GM21717 (cell line): ENCODE measurements around the gene PKD1.
"Not testable (repeated sequence)": the region's sequence is repeated elsewhere in the genome, so short reads cannot be mapped to it uniquely, and the experiment has no call there.

Source experiments
- ATAC-seq: cut with Tn5 transposase; IDR thresholded peaks from one replicate; pipeline ENCODE4 v1.9.1; 2021; ENCODE audit warnings: mild to moderate bottlenecking, moderate library complexity; ENCODE audit not compliant: unreplicated experiment

The PKD1 gene

DNA sequence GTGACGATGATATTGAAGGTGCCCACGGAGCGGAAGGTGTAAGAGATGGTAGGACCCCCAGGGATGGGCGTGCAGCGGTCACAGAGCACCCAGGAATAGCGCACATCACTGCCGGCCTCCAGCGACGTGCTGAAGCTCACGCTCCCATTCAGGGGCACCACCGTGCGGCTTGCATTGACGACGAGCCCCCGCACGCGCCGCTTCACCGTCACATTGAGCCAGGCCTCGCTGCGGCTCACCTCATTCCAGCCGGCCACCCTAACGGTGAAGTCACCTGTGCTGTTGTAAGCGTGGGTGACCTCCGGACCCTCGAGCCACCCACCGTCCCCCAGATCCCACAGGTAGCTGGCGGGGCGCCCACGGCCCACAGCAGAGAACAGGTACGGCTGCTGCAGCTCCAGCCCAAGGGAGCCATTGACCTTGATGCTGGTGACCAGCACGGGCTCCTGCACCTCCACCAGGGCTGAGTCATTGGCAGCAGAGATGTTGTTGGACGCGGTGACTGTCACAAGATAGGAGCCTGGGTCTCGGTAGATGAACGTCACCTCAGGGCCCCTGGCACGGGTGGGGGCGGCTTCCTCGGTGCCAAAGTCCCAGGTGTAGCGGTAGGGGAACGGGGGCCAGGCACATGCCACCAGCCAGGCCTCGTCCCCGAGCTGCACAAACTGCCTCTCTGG lies 25.2 kb downstream of the PKD1 start:
- ATAC-seq = not testable (repeated sequence)

DNA sequence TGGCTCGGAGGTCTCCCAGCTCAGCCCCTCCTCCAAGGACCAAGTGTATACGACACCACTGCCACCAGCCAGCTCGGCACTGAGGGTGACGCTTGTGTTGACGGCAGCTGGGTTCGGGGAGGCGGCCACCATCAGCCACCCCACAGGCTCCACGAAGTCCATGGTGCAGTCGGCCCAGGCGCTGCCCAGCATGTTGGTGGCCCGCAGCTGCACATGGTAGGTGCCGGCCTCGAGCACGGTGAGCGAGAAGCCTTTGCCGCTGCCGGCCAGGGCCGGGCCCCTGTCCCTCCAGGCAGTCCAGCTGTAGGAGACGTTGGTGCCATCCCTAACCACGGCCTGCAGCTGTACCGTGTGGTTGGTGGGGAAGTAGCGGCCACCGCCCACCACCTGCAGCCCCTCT lies 25.8 kb downstream of the PKD1 start:
- not testable (repeated sequence) for ATAC-seq

DNA sequence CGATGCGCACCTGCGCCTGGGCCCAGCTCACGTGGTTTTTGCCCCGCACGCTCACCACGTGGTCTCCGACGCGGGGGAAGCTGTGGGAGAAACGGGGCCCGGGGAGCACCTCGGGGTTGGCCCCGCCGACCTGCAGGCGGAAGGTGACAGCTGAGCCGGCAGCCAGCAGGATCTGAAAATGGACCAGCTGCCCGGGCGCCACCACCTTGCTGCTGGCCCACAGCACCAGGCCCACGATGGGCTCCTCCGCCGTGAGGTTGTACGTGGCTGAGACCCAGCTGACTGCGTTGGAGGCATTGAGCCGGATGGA lies 26.5 kb downstream of the PKD1 start:
- not testable (repeated sequence) for ATAC-seq

DNA sequence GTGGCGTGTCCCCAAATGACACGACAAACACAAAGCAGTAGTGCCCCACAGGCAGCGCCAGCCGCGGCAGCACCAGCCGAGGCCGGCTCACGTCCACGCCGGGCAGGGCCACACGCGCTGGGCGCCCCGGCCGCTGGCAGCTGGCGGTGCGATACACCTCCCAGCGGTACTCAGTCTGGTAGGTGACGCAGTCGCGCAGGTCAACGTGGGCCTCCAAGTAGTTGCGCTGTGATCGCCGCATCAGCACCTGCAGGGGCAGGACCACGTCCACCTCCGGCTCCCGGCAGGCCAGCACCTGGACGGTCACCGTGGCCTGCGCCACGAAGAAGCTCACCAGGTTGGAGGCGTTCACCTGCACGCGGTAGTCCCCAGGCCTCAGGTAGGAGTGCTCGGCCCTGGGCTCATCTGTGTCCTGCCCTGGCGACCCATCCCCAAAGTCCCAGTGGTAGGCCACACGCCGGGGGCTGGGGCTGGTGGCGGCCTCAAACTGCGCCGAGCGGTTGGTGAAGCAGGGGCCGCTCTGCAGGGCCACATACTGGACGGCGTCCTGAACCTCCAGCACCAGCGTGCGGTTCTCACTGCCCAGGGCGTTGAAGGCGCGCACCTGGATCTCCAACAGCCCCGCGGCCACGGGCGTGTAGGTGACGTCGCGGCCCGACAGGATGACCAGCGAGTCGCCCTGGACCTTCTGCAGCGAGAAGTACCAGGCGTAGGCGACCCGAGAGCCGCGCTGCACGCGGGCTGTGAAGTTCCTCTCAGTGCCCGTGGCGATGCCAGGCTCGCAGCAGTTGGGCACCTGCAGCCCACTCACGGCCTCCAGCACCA lies 27.0 kb downstream of the PKD1 start:
- not testable (repeated sequence) for ATAC-seq

DNA sequence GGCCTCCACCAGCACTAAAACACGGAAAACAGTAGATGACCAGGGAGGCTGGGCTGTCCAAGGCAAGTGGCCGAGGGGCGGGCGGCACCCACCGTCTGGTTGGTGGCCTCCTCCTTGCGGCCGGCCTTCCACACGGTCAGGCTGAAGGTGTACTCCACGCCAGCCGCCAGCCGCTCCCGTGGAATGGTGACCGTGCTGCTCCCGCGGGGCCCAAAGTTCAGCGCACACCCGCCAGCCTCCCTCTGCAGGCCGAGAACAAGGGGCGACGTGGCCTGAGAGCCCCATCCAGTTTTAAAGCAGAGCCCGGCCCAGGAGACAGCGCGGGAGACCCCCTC lies 27.9 kb downstream of the PKD1 start:
- not testable (repeated sequence) for ATAC-seq

DNA sequence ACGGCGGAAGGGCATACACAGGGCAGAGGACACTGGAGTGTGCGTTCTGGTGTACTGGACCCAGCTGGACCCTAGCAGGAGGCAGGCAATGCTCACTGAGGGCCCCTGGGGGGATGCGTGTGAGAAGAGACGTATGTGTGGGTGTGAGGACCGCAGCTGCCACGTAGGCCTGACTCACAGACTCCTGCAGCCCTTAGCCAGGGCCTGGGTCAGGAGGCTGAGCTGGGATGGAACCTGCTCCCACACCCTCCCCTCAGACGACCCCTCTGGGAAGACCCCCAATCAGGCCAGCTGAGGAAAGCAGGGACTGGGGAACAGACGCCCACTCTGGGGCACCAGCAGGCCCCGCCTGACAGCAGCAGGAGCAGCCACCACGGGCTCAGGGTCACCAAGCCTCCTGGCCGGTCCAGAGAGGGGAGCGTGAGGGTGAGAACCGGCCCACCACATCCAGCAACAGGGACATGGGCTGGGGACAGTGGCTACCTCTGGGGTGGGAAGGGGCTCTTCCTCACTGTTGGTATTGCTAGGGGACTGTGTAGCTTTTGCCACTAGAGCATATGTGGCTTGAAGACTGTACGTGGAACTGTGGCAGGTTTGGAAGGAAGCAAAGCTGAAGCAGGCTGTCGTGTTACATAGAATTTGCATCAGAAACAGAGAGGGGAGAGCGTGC lies 28.4 kb downstream of the PKD1 start:
- not testable (repeated sequence) for ATAC-seq

DNA sequence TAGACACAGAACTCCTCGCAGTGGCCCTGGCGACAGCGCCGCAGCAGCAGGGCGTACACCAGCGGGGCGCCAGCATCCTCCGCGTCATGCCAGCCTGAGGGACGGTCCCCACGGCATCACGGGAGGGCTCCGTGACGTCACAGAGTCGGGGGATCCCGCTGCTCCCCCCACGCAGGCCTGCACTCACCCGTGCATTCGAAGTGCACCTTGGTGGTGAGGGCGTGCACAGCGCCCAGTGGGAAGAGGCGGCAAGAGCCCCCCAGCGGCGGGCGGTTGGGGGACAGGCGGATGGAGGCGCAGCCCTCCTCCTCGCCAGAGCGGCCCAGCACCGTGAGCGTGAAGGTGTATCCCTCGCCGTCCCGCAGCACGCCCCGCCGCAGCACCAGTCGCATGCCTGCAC lies 29.5 kb downstream of the PKD1 start:
- ATAC-seq = not testable (repeated sequence)

DNA sequence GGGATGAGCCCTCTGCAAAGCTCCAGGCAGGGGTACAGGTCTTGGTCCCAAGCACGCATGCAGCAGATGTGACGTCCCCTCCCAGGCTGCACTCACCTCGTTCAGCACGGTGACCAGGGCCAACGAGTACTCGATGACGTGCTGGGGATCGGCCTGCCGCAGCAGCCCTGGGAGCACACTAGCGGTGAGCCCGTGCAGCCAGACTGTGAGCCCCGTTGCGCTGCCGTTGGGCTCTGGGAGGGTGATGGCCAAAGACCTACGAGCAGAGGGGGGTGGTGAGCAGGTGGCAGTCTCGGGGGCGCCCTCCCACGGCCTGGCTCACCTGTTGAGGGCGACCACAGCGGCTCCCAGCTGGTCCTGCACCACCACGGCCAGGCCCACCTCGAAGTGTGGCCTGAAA lies 29.9 kb downstream of the PKD1 start:
- ATAC-seq = not testable (repeated sequence)

DNA sequence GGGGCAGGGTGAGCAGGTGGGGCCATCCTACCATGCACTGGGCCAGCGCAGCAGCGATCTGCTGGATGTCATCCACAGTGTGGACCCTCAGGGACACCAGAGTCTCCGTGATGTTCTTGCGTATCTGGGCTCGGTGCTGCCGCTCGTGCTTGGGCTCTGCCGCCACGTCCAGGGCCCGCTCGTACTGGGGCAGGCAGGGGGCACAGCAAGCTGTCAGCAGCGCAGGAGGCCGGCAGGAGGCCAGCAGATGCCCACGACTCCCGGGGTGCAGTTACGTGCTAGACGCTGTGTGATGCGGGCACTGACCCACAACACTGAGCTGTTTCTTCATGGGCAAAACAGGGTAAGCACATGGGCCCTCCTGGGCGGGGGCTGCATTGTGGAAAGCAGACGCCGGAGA lies 30.4 kb downstream of the PKD1 start:
- not testable (repeated sequence) for ATAC-seq

DNA sequence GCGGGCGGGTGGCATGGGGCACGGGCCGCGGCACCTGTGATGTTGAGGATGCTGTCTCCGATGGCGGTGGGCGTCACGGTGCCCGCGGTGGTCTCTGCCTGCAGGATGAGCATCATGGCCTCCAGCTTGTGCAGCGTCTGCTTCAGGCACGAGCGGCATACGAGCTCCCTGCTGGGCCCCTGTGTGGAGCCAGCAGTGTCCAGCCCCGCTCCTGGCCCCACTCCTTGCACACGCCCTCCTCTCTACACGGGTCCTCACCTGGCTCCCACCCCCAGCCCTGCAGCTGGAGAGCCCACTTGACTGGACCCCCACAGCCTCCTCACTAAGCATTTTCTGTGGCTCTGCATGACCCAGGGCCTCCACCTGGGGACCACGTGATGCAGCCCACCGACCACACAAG lies 31.2 kb downstream of the PKD1 start:
- not testable (repeated sequence) for ATAC-seq

DNA sequence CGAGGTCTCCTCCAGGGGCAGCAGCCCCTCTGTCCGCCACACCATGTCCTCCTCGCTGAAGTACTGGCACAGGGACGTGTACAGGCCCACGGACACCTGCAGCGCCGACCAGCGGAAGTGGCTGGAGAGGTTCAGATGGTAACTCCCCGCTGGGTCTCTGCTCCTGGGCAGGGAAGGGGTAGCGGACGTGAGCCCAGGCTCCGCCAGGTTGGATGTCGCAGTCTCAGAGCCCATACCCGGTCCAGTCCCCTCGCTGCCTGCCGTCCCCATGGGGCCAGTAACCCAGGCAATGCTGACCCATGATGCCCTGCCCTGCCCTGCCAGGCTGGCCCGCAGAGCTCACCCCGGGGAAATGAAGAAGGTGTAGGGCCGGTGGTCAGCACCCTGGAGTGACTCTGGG lies 33.2 kb downstream of the PKD1 start:
- no peak for ATAC-seq

DNA sequence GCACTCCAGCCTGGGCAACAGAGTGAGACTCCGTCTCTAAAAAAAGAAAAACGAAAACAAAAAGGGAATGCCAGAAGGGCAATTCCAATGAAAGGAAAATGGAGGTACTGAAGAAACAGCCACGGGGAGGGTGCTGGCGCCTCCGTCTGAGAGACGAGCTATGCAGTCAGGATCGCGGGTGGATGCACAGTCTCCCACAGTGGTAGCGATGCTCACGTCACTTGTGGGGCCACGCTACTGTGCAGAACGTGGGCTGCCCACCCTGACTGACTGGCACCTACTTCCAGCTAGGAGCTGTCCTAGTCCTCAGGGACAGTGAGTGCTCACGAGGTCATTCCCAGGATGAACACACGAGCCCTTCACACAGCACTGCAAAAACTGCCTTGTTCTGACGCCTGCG lies 34.1 kb downstream of the PKD1 start:
- not testable (repeated sequence) for ATAC-seq

DNA sequence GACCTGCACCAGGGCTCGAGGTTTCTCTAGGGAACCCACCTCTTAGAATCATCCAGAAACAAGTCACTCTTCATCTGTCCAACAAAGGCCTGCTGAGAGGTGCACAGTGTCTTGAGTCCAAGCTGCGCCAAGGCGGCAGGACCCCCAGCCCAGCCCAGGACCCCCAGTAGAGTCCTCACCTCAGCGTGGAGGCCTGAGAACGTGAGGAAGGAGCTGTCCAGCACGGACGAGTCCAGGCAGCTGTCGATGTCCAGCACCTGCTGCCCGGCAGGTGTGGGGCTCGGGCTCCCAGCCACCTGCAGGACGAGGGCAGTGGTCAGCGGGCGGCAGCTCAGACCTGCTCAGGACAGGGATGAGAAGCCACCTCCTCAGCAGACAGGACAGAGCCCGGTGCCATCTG lies 38.0 kb downstream of the PKD1 start:
- not testable (repeated sequence) for ATAC-seq

DNA sequence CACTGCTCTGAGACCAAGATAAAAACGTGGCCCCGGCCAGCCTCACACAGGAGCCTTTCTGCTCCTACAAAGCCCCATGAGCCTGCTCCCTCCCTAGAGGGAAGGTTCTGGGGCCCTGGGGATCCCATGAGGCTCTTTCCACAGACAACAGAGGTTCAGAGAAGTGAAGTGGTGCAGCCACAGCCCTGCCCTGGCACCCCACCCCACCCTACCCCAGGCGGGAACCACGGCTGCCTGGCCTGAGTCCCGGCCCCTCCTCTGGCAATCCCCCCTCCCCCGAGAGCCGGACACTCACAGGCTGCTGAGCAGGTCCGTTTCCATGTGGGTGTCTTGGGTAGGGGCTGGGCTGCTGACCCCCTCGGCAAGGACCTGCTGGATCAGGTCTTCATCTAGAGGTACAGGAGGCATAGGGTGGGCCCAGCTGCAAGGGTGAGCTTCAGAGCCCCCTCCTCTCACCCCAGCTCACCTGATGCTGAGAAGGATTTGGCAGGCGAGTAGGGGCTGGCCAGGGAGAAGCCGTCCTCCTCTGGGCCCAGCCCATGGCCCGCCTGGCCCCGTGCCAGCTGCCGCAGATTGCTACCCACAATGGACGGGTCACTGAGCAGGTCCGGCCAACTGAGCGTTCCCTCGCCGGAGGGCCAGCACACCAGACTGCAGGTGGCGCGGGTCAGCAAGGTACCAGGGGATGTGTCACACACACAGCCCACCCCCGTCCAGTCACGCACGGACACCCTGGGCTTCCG lies 38.7 kb downstream of the PKD1 start:
- no peak for ATAC-seq

DNA sequence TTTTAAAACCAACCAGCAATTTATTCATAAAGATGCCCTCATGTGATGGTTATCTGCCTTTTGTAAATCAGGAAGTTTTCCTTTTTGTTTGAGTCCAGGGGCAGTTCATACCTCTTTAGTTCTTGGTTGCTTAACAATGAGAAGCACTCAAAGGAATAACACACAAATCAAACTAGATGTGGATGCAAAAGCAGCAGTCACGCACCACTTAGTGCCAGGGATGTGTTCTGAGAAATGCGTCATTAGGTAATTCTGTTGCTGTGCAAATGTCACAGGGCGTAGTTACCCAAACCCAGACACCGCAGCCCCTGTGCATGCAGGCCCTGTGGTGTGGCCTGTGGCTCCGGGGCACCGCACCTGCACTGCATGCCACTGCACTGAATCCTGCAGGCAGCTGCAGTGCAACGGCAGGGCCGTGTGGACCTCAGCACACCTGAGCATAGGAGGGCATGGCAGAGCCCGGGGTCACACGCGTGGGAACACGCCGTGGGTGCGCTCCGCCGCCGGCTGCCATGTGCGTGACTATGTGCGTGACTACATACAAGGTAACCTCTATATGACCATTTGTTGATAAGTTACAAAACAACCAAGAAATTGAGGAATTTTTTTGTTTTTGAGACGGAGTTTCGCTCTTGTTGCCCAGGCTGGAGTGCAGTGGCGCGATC lies 39.6 kb downstream of the PKD1 start:
- no peak for ATAC-seq

DNA sequence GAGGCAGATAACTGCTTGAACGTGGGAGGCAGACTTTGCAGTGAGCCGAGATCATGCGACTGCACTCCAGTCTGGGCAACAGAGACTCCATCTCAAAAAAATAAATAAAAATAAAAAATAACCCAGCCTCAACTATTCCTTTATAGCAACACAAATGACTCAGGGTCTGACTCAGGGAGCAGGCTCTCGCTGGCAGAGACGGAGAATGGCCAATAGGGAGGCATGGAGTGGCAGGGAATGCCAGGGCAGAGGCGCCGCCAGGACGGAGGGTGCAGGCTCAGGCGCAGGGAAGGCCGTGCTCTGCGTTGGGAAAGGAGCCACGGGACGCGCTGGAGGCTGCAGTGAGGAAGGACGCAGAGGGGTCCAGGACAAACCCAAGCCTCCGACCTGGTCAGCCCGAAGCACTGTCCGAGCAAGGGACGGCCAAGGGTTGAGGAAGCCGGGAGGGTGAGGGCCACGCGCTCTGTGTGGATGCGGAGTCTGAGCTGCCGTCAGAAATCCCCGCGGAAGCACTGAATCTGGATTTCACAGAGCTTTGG lies 40.3 kb downstream of the PKD1 start:
- no peak for ATAC-seq

DNA sequence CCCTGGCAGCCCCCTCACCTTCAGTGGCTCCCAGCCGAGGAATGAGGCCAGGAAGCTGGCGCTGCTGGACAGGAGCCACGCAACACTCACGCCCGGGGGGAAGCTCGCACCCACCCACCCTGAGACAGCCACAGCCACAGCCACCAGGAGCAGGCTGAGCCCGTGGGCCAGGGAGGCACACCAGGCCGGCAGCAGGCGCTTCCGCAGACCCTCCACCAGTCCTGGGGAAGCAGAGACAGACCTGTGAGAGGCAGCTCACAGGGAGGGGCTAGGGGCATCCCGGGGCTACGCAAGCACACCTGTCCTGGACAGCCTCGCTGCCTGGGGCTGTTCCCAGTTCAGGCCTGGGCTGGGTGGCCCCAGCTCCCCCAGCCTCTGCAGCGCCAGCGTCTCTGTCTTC lies 41.9 kb downstream of the PKD1 start:
- ATAC-seq = no peak

DNA sequence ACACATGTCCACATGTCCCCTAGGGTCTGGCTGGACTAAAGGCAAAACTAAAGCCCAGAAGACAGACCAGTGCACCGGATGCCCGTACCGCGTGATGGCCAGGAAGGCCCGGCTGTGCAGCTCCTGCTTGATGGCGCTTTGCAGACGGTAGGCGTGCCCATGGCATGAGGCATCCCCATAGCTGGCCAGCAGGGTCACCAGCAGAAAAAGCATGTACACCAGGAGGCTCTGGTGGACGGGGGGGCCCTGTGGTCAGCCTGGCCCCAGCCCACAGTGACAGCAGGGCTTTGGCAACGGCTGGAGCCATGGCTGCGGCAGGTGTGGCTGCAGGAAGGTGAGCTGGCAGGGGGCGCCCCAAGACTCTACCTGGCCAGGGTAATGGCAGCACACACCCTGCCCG lies 42.8 kb downstream of the PKD1 start:
- no peak for ATAC-seq

DNA sequence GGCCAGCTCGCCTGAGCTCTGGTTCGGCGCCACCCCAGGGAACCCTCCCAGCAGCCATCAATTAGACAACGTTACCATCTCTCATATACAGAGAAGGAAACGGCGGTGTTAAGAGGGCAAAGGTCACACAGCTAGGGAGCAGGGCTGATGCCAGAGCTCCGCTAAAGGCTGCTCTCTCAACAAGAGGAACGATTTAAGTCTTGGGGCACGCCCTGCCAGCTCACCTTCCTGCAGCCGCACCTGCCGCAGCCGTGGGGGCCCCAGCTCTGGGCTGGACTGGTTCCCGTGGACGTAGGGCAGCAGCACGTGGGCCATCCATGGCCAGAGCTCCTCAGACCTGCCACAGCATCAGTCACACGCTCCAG lies 43.5 kb downstream of the PKD1 start:
- no peak for ATAC-seq

DNA sequence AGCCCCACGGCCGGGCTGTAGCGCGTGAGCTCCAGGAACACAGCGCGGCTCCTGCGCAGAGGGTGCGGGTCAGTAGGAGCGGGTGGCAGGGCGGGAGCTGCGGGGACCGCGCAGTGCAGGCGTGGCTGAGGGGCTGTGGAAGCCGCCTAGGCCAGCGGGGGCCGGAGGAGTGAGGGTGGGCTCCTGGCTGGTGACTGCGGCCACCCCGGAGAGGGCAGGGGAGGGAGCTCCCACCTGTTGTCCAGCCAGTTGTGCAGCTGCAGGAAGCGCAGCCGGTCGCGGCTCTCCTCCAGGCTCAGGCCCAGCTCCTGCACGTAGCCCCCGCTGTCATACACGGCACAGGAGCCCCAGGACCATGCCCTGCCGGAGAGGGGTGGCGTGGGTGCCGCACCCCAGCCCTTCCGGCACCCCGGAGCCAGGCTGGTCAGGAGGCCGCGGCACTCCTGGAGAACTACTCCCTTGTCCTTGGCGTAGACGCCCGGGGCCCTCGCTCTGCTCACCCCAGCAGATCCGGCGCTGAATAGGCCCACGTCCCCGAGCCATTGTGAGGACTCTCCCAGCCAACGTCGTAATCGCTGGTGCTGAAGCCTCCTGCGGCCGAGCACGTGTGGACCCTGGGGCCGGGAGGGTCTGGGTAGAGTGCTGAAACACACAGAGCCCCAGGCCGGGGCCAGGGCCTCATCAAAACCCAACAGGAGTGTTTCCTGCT lies 44.0 kb downstream of the PKD1 start:
- no peak for ATAC-seq
